ENCODE measurements around the gene MYORG.

MYORG gene

GRCh38 chr9:34321451-34321850 is 55.2 kb downstream of the MYORG start:
- Histone ChIP-seq H3K4me3 (ENCODE audit: low read depth in 1 of 2, low read length in 2 of 2) (no peak overlapping the region), H3K36me3 (ENCODE audit: control insufficient read depth in 1 of 2, insufficient read depth in 2 of 2, low read length in 2 of 2) (no peaks in the 10 kb centered on the region), H3K27ac (ENCODE audit: low read depth, low read length) (no peak overlapping the region), H3K27me3 (ENCODE audit: control insufficient read depth in 1 of 2, insufficient read depth in 2 of 2, low read length in 2 of 2) (no peaks in the 10 kb centered on the region), H3K9ac (ENCODE audit: low read depth in 1 of 2, low read length in 2 of 2) (no peak overlapping the region), H3K4me1 (ENCODE audit: control insufficient read depth in 1 of 2, insufficient read depth in 2 of 2, low read length in 2 of 2) (no peaks in the 10 kb centered on the region), H3K9me3 (ENCODE audit: control insufficient read depth in 1 of 2, low read length in 2 of 2) (no peaks in the 10 kb centered on the region)

- Histone ChIP-seq H3K36me3 (ENCODE audit: control insufficient read depth in 1 of 2, insufficient read depth in 2 of 2, low read length in 2 of 2) (no peaks in the 10 kb centered on the region), H3K4me3 (ENCODE audit: low read depth in 1 of 2, low read length in 2 of 2) (no peak overlapping the region), H3K4me1 (ENCODE audit: control insufficient read depth in 1 of 2, insufficient read depth in 2 of 2, low read length in 2 of 2) (no peaks in the 10 kb centered on the region), H3K9me3 (ENCODE audit: control insufficient read depth in 1 of 2, low read length in 2 of 2) (no peaks in the 10 kb centered on the region), H3K27me3 (ENCODE audit: control insufficient read depth in 1 of 2, insufficient read depth in 2 of 2, low read length in 2 of 2) (no peaks in the 10 kb centered on the region), H3K27ac (ENCODE audit: low read depth, low read length) (no peak overlapping the region), H3K9ac (ENCODE audit: low read depth in 1 of 2, low read length in 2 of 2) (no peak overlapping the region)
These were observed 58.4 kb downstream of the MYORG start for GRCh38 chr9:34318163-34318790.

GRCh38 chr9:34317436-34317835 is 59.3 kb downstream of the MYORG start:
- no peak overlapping the region for H3K27ac ChIP-seq (ENCODE audit: low read depth, low read length)
- H3K9ac ChIP-seq (ENCODE audit: low read depth in 1 of 2, low read length in 2 of 2), result no peak overlapping the region
- H3K4me1 ChIP-seq (ENCODE audit: control insufficient read depth in 1 of 2, insufficient read depth in 2 of 2, low read length in 2 of 2), result no peaks in the 10 kb centered on the region
- H3K36me3 ChIP-seq (ENCODE audit: control insufficient read depth in 1 of 2, insufficient read depth in 2 of 2, low read length in 2 of 2), result no peaks in the 10 kb centered on the region
- no peaks in the 10 kb centered on the region for H3K9me3 ChIP-seq (ENCODE audit: control insufficient read depth in 1 of 2, low read length in 2 of 2)
- no peak overlapping the region for H3K4me3 ChIP-seq (ENCODE audit: low read depth in 1 of 2, low read length in 2 of 2)
- H3K27me3 ChIP-seq (ENCODE audit: control insufficient read depth in 1 of 2, insufficient read depth in 2 of 2, low read length in 2 of 2), result no peaks in the 10 kb centered on the region
